MM.1S (cell line): ENCODE measurements around the gene NFKBIE.

Source experiments
- DNase-seq: peaks from one replicate; pipeline ENCODE4 v3.0.0-alpha.2; 2015
- H2AFZ ChIP-seq: fragments of 300-600 bp; sonication (generic); 2 replicates; pipeline ENCODE4 v1.6.0; 2016; ENCODE audit warnings: antibody characterized with exemption, low read length
- H3F3A ChIP-seq: fragments of 300-600 bp; sonication (generic); 2 replicates; pipeline ENCODE4 v1.6.1; 2016; ENCODE audit warnings: mild to moderate bottlenecking, antibody characterized with exemption, low read length, moderate library complexity, mixed read lengths; ENCODE audit not compliant: insufficient read depth
- H3K27ac ChIP-seq: fragments of 300-600 bp; sonication (generic); 2 replicates; pipeline ENCODE4 v1.5.1; 2016; ENCODE audit warnings: mild to moderate bottlenecking, low read length
- H3K27me3 ChIP-seq: fragments of 300-600 bp; sonication (generic); replicated peaks from 2 replicates; pipeline ENCODE4 v1.6.0; 2016; ENCODE audit warnings: low read length; ENCODE audit not compliant: insufficient read depth
- H3K36me3 ChIP-seq: fragments of 300-600 bp; sonication (generic); replicated peaks from 2 replicates; pipeline ENCODE4 v1.6.1; 2016; ENCODE audit warnings: mild to moderate bottlenecking, low read length, mixed read lengths; ENCODE audit not compliant: insufficient read depth
- H3K4me1 ChIP-seq: fragments of 300-600 bp; sonication (generic); 2 replicates; pipeline ENCODE4 v1.6.1; 2016; ENCODE audit warnings: low read length, mixed read lengths
- H3K4me2 ChIP-seq: fragments of 300-600 bp; sonication (generic); 2 replicates; pipeline ENCODE4 v1.6.0; 2016; ENCODE audit warnings: low read depth, low read length
- H3K4me3 ChIP-seq: fragments of 300-600 bp; sonication (generic); 2 replicates; pipeline ENCODE4 v1.5.1; 2016; ENCODE audit warnings: low read length, mixed read lengths
- H3K79me2 ChIP-seq: fragments of 300-600 bp; sonication (generic); 2 replicates; pipeline ENCODE4 v1.6.1; 2016; ENCODE audit warnings: mixed run types, low read length, mixed read lengths
- H3K9ac ChIP-seq: fragments of 300-600 bp; sonication (generic); 2 replicates; pipeline ENCODE4 v1.6.1; 2016; ENCODE audit warnings: low read length, mixed read lengths
- H3K9me2 ChIP-seq: fragments of 300-600 bp; sonication (generic); replicated peaks from 2 replicates; pipeline ENCODE4 v1.6.1; 2016; ENCODE audit warnings: mild to moderate bottlenecking, low read length, mixed read lengths; ENCODE audit not compliant: insufficient read depth
- H3K9me3 ChIP-seq: fragments of 300-600 bp; sonication (generic); replicated peaks from 2 replicates; pipeline ENCODE4 v1.6.1; 2016; ENCODE audit warnings: mild to moderate bottlenecking, low read length, mixed read lengths; ENCODE audit not compliant: insufficient read depth
- H4K20me1 ChIP-seq: fragments of 300-600 bp; sonication (generic); 2 replicates; pipeline ENCODE4 v1.6.1; 2016; ENCODE audit warnings: mild to moderate bottlenecking, low read length, moderate library complexity, mixed read lengths; ENCODE audit not compliant: insufficient read depth
- CTCF ChIP-seq: fragments of 300-600 bp; sonication (generic); IDR thresholded peaks from 2 replicates; pipeline ENCODE4 v1.5.1; 2016; ENCODE audit warnings: antibody characterized with exemption, low read length, mixed read lengths
- EZH2 ChIP-seq: fragments of 300-600 bp; sonication (generic); optimal IDR thresholded peaks from 2 replicates; pipeline ENCODE3; 2017; ENCODE audit warnings: low read depth, mild to moderate bottlenecking, antibody characterized with exemption, low read length, mixed read lengths
- EZH2phosphoT487 ChIP-seq: fragments of 300-600 bp; sonication (generic); IDR thresholded peaks from 2 replicates; pipeline ENCODE4 v1.6.1; 2018; ENCODE audit warnings: antibody characterized with exemption, low read length

Gene NFKBIE

DNA sequence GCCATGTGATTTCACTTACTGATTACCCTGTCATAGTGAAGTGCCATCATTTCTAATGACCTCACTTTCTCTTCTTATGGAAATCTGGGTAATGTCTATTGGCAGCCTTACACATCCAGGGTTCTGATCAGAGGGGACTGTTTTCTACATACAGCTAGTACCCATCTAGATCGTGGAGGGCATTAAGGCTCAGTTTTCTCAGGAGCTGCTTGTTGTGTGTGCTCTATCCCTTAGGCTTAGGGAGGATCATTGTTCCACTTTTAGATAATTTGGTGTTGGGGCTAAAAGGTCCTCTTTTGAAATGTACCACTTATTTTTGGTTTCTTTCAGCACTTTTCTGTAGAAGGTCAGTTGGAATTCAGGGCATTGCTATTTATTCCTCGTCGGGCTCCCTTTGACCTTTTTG, 14.6 kb downstream of the NFKBIE start:
- Histone ChIP-seq H2AFZ (no peak overlapping the region), H4K20me1 (peaks cover 71% of the 10 kb centered on the region), H3K27me3 (no peaks in the 10 kb centered on the region), H3K79me2 (peaks cover 82% of the 10 kb centered on the region), H3K9me3 (no peaks in the 10 kb centered on the region), H3K9me2 (no peaks in the 10 kb centered on the region), H3K4me3 (no peak overlapping the region), H3K9ac (no peak overlapping the region), H3F3A (peaks cover 84% of the 10 kb centered on the region), H3K27ac (no peak overlapping the region), H3K4me2 (peak overlapping the region; percentile 39; the same call in 1 of the 2 replicates), H3K4me1 (peaks cover 42% of the 10 kb centered on the region), H3K36me3 (peaks cover 20% of the 10 kb centered on the region)
- TF ChIP-seq CTCF: no peak
- TF ChIP-seq EZH2: no peak
- no peak for TF ChIP-seq EZH2phosphoT487
- no peak for DNase-seq

GRCh38 chr6:44250067-44250717, 15.2 kb downstream of the NFKBIE start:
- Histone ChIP-seq H3F3A (peaks cover 83% of the 10 kb centered on the region), H3K9me3 (no peaks in the 10 kb centered on the region), H3K9me2 (no peaks in the 10 kb centered on the region), H3K27me3 (no peaks in the 10 kb centered on the region), H3K9ac (no peak overlapping the region), H3K4me1 (peaks cover 42% of the 10 kb centered on the region), H3K4me2 (peak overlapping the region; percentile 39; the same call in 1 of the 2 replicates), H3K36me3 (peaks cover 20% of the 10 kb centered on the region), H3K27ac (no peak overlapping the region), H3K79me2 (peaks cover 84% of the 10 kb centered on the region), H3K4me3 (no peak overlapping the region), H2AFZ (no peak overlapping the region), H4K20me1 (peaks cover 69% of the 10 kb centered on the region)
- DNase-seq: no peak
- TF ChIP-seq CTCF (no peak), EZH2 (no peak), EZH2phosphoT487 (no peak)

GRCh38 chr6:44249082-44249748, 16.1 kb downstream of the NFKBIE start:
- peaks cover 75% of the 10 kb centered on the region for H3F3A ChIP-seq
- H3K9me3 ChIP-seq: no peaks in the 10 kb centered on the region
- peak overlapping the region; percentile 99; the same call in 1 of the 2 replicates for H3K9ac ChIP-seq
- H3K4me3 ChIP-seq: peak overlapping the region; percentile 99
- no peaks in the 10 kb centered on the region for H3K27me3 ChIP-seq
- peak overlapping the region; percentile 85; the same call in 1 of the 2 replicates for H3K27ac ChIP-seq
- H3K4me1 ChIP-seq: peaks cover 39% of the 10 kb centered on the region
- no peaks in the 10 kb centered on the region for H3K9me2 ChIP-seq
- peaks cover 79% of the 10 kb centered on the region for H3K79me2 ChIP-seq
- H3K36me3 ChIP-seq: peaks cover 20% of the 10 kb centered on the region
- peaks cover 65% of the 10 kb centered on the region for H4K20me1 ChIP-seq
- H3K4me2 ChIP-seq: peak overlapping the region; percentile 39
- no peak overlapping the region for H2AFZ ChIP-seq
- no peak for DNase-seq
- TF ChIP-seq EZH2phosphoT487: no peak
- no peak for TF ChIP-seq CTCF
- no peak for TF ChIP-seq EZH2
